Right renal cortex interstitium (tissue), 3 donors: ENCODE measurements around the gene LHFPL5. TPM values are rescaled to one million over a fixed set of nuclear protein-coding genes. Genes with fewer than 3 reads are reported as not detected.

Experiments
- DNase-seq, 3 donors: peaks; one replicate each; pipeline ENCODE4 v3.0.0-alpha.2; 2013; ENCODE audit warnings: low read depth in 3 of 3, low spot score in 2 of 3
- polyA plus RNA-seq, 3 donors: library from polyadenylated mRNA; unstranded; fragments of 120-200 nt; gene quantifications; one replicate each; pipeline ENCODE4 v1.2.1, GENCODE V29; 2013; ENCODE audit not compliant: insufficient read length in 3 of 3

The LHFPL5 gene
- polyA plus RNA-seq, 3 donors, result not detected

- no peak for DNase-seq
Observed at GRCh38 chr6:35790683-35791082, 14.5 kb upstream of the LHFPL5 start.

GRCh38 chr6:35794536-35795452 lies 10.4 kb upstream of the LHFPL5 start:
- DNase-seq, result no peak

- DNase-seq, result no peak
Observed at GRCh38 chr6:35795453-35796071, 9.6 kb upstream of the LHFPL5 start.

GRCh38 chr6:35796236-35796635 lies 8.9 kb upstream of the LHFPL5 start:
- no peak for DNase-seq

GRCh38 chr6:35797837-35798526 lies 7.2 kb upstream of the LHFPL5 start:
- no peak for DNase-seq

GRCh38 chr6:35798706-35799105 lies 6.4 kb upstream of the LHFPL5 start:
- no peak for DNase-seq

GRCh38 chr6:35801148-35801547 lies 4.0 kb upstream of the LHFPL5 start:
- DNase-seq, result no peak

GRCh38 chr6:35808688-35809087 lies 3.5 kb downstream of the LHFPL5 start:
- no peak for DNase-seq

GRCh38 chr6:35809809-35810208 lies 4.7 kb downstream of the LHFPL5 start:
- no peak for DNase-seq

GRCh38 chr6:35810971-35811698 lies 6.0 kb downstream of the LHFPL5 start:
- no peak for DNase-seq

GRCh38 chr6:35811699-35811995 lies 6.5 kb downstream of the LHFPL5 start:
- DNase-seq, result no peak

- DNase-seq, result no peak
Observed at GRCh38 chr6:35817515-35817914, 12.4 kb downstream of the LHFPL5 start.

- DNase-seq, result no peak
Observed at GRCh38 chr6:35823601-35824000, 18.4 kb downstream of the LHFPL5 start.

- no peak for DNase-seq
Observed at GRCh38 chr6:35824552-35825192, 19.5 kb downstream of the LHFPL5 start.

- no peak for DNase-seq
Observed at GRCh38 chr6:35829306-35829705, 24.2 kb downstream of the LHFPL5 start.

GRCh38 chr6:35831257-35832007 lies 26.3 kb downstream of the LHFPL5 start:
- DNase-seq, result no peak

- DNase-seq, result no peak
Observed at GRCh38 chr6:35833536-35833935, 28.4 kb downstream of the LHFPL5 start.

- no peak for DNase-seq
Observed at GRCh38 chr6:35839019-35839418, 33.9 kb downstream of the LHFPL5 start.

GRCh38 chr6:35842381-35842780 lies 37.2 kb downstream of the LHFPL5 start:
- DNase-seq, result no peak

- DNase-seq, result no peak
Observed at GRCh38 chr6:35844290-35844689, 39.1 kb downstream of the LHFPL5 start.
